Body of pancreas (tissue), 4 donors: ENCODE measurements around the gene LEMD3. TPM values are rescaled to one million over a fixed set of nuclear protein-coding genes. Genes with fewer than 3 reads are reported as not detected.

ENCODE experiments used
- ATAC-seq: fragments of 150-250 bp; one replicate; pipeline ENCODE4 v1.9.1; 2016
- DNase-seq, 4 donors: peaks; one replicate each; pipeline ENCODE4 v3.0.0-alpha.2; 2019
- H3K27ac ChIP-seq, 4 donors: fragments of 200-600 bp; sonication (generic); 1 replicate in 3 of 4; 2 replicates in 1 of 4; pipeline versions ENCODE4 v1.5.1 to v1.6.1; 2016 to 2019; ENCODE audit warnings: mild to moderate bottlenecking in 1 of 4, mixed read lengths in 1 of 4, moderate library complexity in 1 of 4
- H3K27me3 ChIP-seq, 2 donors: fragments of 200-600 bp; sonication (generic); one replicate each; pipeline ENCODE4 v1.6.0; 2016; ENCODE audit warnings: mild to moderate bottlenecking in 1 of 2
- H3K36me3 ChIP-seq, 2 donors: fragments of 200-600 bp; sonication (generic); replicated peaks in 1 of 2; 2 replicates each; pipeline ENCODE4 v1.5.1; 2016; ENCODE audit warnings: low read depth in 2 of 2; ENCODE audit not compliant: insufficient read depth in 1 of 2
- H3K4me1 ChIP-seq: fragments of 200-600 bp; sonication (generic); one replicate; pipeline ENCODE4 v1.6.0; 2016
- H3K4me3 ChIP-seq, 2 donors: fragments of 200-600 bp; sonication (generic); 1 replicate in 1 of 2; 2 replicates in 1 of 2; pipeline ENCODE4 v1.5.1; 2016 to 2019
- H3K9me3 ChIP-seq, 3 donors: fragments of 200-600 bp; sonication (generic); 1 replicate in 2 of 3; 2 replicates in 1 of 3; pipeline ENCODE4 v1.5.1; 2016
- CTCF ChIP-seq, 7 experiments: fragments of 450-650 bp in 4 of 7; fragments of 200-600 bp in 3 of 7; sonication (generic) in 3 of 7; IDR thresholded peaks; one replicate each; pipeline ENCODE4 v1.5.1; 2016 to 2019; ENCODE audit warnings: antibody characterized with exemption in 7 of 7
- POLR2A ChIP-seq, 3 donors: fragments of 450-650 bp; IDR thresholded peaks; one replicate each; pipeline ENCODE4 v1.6.1; 2016; ENCODE audit warnings: antibody characterized with exemption in 3 of 3, mild to moderate bottlenecking in 2 of 3
- WGBS, 2 donors: methylation state at CpG; one replicate each; pipeline ENCODE4 v1.1.5; 2017; 5-methylcytosine and 5-hydroxymethylcytosine counted together
- intact Hi-C: fragments of 100-400 bp; cut with DNase I; formaldehyde crosslinking; loops from one replicate; pipeline ENCODE4 v1.15.1; 2023
- total RNA-seq, 2 donors: library from RNA; depleted of rRNA; stranded (reverse); fragments of >200 nt; gene quantifications; one replicate each; pipeline ENCODE4 v1.1.0, GENCODE V29; 2016

LEMD3 gene
- total RNA-seq, 2 donors from 2014 or later: 19.5 to 28.3 TPM

- TF ChIP-seq CTCF (IDR thresholded peaks at IDR 0.05) (no peak), POLR2A (IDR thresholded peaks at IDR 0.05) (no peak)
Measured at GRCh38 chr12:65269603-65270002, 100.2 kb downstream of the LEMD3 start.

GRCh38 chr12:65274602-65275272 is 105.4 kb downstream of the LEMD3 start:
- no peak for DNase-seq

More at GRCh38 chr12:65269603-65270002, 100.2 kb downstream of the LEMD3 start:
- DNase-seq: no peak
- no peak overlapping the region for H3K27ac ChIP-seq
- no peaks in the 10 kb centered on the region for H3K36me3 ChIP-seq
- intact Hi-C loops: no loop called here
- no peak for ATAC-seq
- H3K4me3 ChIP-seq: no peak overlapping the region
- no peaks in the 10 kb centered on the region for H3K9me3 ChIP-seq
- H3K27me3 ChIP-seq: no peaks in the 10 kb centered on the region
- H3K4me1 ChIP-seq: peaks cover 3% of the 10 kb centered on the region
- 67 to 79% methylated on average over 1 of the region's 1 CpG for WGBS, 2 donors

GRCh38 chr12:65275627-65276026 is 106.2 kb downstream of the LEMD3 start:
- 64 to 74% methylated on average over 3 of the region's 3 CpGs for whole genome bisulfite sequencing, 2 donors
- Histone ChIP-seq H3K27me3 (no peaks in the 10 kb centered on the region), H3K27ac (no peak overlapping the region), H3K9me3 (no peaks in the 10 kb centered on the region), H3K4me3 (no peak overlapping the region), H3K4me1 (peaks cover 8% of the 10 kb centered on the region), H3K36me3 (no peaks in the 10 kb centered on the region)
- no peak for DNase-seq
- TF ChIP-seq POLR2A (IDR thresholded peaks at IDR 0.05) (no peak), CTCF (IDR thresholded peaks at IDR 0.05) (no peak)
- intact Hi-C loops: no loop called here
- no peak for ATAC-seq

More at GRCh38 chr12:65274602-65275272, 105.4 kb downstream of the LEMD3 start:
- intact Hi-C loops: no loop called here
- 74 to 79% methylated on average over 7 of the region's 7 CpGs for WGBS, 2 donors
- H3K9me3 ChIP-seq: no peaks in the 10 kb centered on the region
- TF ChIP-seq CTCF (IDR thresholded peaks at IDR 0.05) (no peak), POLR2A (IDR thresholded peaks at IDR 0.05) (no peak)
- ATAC-seq: no peak
- H3K4me1 ChIP-seq: peaks cover 8% of the 10 kb centered on the region
- no peak overlapping the region for H3K4me3 ChIP-seq
- H3K36me3 ChIP-seq: no peaks in the 10 kb centered on the region
- H3K27me3 ChIP-seq: no peaks in the 10 kb centered on the region
- H3K27ac ChIP-seq: no peak overlapping the region

DNA sequence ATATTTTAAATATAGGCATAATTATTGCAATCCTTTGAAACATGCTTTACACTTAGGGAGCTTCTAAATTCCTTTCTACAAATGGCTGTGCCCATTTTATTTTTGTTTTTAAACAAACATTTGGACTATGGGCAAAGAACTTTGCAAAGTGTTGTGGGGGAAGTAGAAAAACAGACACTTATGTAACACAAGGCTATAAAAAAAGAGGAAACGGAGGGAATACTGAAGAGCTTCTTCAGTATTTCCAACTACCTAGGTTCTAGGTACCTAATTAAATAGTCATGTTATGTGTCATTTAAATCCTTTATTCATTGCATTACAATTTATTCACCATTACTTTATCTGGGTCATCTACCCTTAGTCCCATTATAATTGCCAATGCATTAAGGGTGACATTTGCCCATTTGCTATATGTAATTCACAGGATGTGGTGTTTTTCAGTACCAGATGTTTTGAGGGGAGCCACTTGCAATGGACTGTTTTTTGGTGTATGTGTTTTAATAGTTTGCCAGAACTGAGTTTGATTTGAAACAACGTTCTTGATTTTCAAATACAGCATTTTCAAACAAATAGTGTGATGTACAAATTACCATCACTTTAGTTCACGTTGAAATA is 107.6 kb downstream of the LEMD3 start:
- H3K27me3 ChIP-seq: no peaks in the 10 kb centered on the region
- no peak overlapping the region for H3K27ac ChIP-seq
- H3K4me3 ChIP-seq: no peak overlapping the region
- H3K4me1 ChIP-seq: peaks cover 8% of the 10 kb centered on the region
- H3K36me3 ChIP-seq: no peaks in the 10 kb centered on the region
- DNase-seq: no peak
- ATAC-seq: no peak
- WGBS, 2 donors: 54 to 63% methylated on average over 3 of the region's 3 CpGs
- TF ChIP-seq CTCF (IDR thresholded peaks at IDR 0.05): no peak
- no peak for TF ChIP-seq POLR2A (IDR thresholded peaks at IDR 0.05)
- intact Hi-C loops: no loop called here
- H3K9me3 ChIP-seq: no peaks in the 10 kb centered on the region
